Measurements from ENCODE around the gene RCAN3.

The RCAN3 gene

DNA sequence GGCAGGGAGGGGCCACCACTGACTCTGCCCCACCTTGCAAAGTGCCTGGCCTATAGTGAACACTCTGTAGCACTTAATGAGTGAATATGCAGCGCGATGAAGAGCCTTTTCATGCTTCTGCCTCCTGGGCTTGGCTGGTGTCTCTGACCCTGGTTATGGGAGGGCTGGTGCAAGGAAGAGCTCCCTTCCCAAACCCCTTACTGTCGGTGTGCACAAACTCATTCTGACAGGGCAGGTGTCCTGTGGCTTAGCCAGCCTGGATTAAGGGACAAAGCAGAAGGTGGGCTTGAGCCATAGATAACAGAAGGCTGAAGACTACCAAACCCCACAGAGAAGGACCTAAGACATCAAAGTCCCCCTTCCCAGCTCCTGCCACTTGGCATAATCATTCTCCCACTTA, 51.3 kb downstream of the RCAN3 start:
- DNase-seq, result no peak

DNA sequence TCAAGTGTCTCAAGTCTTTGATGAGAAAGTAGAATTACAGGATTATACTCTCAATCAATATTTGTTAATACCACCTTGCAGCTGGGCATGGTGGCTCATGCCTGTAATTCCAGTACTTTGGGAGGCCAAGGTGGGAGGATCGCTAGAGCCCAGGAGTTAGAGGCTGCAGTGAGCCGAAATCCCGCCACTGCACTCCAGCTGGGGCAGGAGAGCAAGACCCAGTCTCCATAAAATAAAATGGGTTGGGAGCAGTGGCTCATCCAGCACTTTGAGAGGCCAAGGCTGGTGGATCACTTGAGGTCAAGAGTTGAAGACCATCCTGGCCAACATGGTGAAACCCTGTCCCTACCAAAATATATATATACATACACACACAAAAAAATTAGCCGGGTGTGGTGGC, 52.1 kb downstream of the RCAN3 start:
- DNase-seq, result no peak

DNA sequence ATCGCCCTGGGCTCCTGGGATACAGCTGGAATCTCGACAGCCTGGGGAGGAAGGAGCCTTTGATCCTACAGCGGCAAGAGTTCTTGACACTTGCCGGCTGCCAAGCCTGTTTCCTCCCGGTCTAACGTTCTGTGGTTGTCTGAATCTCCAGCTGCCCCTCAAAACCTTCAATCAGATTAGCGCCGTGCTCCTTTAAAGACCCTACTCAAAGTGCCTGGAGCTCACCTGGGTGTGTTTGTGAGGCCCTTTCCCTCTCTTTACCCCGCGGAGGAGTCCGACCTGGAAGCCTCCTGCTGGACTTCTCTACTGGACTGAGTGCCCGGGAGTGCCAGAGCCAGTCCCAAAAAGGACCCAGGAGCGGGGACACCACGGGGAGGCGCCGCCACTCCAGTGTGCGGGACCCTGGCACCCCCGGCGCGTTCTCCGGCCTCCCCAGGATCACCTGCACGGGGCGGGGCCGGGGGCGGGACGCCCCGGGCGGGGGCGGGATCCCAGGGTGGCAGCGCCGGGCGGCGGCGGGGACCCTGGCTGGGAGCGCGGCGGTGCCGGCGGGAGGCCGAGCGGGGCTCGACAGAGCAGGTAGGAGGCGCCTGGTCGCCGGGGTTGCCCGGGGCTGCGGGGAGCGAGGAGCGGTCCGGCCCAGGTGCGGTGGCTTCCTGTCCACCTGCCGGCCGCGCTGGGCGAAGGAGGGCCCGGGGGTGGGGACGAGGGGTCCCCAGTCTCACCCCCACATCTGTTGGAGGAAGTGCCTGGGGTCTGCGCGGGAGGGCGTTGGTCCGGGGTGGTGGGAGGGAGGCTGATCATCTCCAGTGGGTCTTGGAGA, 53.2 kb downstream of the RCAN3 start, which contains the start of gene NCMAP:
Gene NCMAP (plus strand): TSS at position 497 of the 823 bp plus-strand sequence. CDS start 39,344 bp downstream, outside the sequence.
- peak; percentile 36 for DNase-seq

DNA sequence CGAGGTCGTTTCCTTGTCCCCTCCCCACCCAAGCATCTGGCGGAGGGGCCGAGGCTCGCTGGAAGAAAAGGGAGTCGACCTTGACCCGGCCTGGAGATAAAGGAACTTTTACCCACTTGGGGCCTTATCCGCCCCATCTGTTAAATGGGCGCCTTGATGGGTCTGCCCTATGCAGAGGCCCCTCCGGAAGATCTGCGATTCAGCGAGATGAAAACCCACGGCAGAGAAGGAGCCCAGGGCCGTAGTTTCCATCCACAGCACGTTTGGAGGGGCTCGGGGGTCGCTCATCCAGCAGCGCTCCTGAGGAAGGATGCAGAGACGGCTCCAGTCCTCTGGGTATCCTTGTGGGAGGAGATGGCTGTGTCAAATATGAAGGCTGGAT, 53.8 kb downstream of the RCAN3 start:
- DNase-seq, result no peak

DNA sequence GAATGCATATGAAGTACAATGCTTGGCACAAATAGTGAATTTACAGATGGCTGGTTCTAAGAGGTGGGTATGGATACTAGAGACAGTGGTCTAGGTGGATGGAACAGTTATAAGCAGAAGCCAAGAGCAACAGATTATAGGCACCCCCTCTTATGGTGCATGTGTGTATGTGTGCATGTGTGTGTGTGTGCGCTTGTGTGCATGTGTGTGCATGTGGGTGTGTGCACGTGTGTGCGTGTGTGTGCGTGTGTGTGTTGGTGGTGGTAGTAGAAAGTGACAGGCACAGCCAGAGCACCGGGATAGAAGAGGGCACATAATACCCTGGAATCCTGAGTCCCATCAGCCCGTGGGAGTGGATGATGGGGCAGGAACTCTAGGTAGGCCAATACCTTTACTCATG, 54.6 kb downstream of the RCAN3 start:
- DNase-seq, result no peak

DNA sequence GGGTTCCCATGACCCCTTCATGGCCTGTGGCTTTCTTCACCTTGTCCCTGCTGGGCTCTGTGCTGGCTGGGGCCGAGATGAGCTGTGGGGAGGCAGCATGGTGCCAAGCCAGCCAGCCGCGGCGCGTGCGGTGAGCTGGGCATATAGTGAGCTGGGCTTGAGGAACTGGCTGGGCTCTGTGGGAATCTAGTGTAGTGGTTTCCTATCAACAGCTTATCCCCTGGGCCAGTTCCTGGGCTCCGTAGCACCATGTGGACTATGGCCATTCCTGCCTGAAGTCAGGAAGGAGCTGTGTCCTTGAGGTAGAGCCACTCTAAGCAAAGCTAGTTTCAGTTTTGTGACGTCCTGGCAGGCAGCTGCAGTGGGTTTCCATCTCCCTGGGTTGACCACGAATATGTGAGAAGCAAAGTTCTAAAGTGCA, 55.1 kb downstream of the RCAN3 start:
- no peak for DNase-seq

DNA sequence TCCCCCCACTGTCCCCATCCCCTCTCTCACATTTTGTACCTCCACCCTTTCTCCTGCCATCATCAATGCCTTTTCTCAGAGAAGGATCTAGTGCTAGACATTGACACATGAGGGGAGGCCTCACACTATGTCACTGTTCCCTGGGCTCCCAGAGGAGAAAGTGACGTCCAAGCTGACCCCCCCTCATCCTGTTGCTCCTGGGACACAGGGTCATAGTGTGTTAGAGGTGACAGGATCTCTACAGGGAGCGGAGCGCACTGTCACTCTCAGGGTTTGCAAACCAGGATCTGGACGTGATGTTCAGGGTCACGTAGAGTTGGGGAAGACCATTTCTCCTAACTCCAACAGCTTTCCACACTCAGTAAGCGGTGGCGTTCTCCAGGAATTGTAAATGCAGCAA, 55.8 kb downstream of the RCAN3 start:
- DNase-seq, result no peak

DNA sequence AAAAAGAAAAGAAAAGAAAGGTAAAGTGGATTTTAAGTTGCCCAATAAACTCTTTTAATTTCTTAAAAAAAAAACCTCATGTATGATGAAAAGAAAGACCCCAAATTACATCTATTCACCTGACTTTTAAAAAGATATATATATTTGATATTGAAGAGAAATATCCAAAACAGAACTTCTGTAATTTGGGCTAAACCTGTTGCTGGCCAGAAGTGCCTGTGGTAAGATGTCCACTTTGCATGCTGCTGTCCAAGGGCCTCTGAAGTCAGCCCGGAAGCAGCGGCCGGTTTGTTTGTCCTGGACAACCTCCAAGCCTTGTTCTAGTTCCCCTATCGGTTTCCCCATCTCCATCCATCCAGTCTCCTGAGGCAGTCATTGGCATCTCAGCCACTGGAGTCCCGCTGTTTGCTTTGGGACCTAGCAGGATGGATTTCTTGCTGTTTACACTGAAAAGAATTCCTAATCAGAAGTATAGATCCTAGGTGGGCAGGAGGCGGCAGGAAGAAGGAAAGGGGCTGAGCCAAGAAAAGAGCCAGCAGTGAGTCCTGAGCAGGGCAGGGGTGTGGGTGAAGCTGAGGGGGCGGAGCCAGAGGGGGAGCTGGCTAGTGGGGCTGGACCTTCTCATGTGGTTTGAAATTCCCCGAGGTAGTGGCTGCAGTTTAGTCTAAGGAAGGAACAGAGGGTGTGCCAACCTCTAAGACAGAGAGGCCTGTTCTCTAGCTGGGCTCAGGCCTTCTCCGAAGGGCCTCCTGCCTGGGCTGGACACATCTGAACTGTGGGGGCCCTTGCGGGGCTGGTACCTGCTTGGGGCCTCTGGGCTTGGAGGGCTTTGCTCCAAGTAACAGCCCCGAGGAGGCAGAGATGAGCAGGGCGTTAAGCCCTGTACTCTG, 56.5 kb downstream of the RCAN3 start:
- peak; percentile 27 for DNase-seq

DNA sequence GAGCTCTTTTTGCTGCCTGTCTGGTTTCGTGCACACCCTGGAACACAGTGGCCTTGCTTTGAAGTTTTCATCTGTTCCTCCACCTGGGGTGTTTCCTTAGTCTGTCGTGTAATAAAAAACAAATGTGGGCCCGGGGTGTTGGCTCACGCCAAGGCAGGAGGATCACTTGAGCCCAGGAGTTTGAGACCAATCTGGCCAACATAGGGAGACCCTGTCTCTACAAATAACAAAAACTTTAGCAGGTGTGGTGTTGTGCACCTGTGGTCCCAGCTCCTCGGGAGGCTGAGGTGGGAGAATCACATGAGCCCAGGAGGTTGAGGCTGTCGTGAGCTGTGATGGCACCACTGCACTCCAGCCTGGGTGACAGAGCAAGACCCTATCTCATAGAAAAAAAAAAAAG, 57.7 kb downstream of the RCAN3 start:
- DNase-seq, result no peak

DNA sequence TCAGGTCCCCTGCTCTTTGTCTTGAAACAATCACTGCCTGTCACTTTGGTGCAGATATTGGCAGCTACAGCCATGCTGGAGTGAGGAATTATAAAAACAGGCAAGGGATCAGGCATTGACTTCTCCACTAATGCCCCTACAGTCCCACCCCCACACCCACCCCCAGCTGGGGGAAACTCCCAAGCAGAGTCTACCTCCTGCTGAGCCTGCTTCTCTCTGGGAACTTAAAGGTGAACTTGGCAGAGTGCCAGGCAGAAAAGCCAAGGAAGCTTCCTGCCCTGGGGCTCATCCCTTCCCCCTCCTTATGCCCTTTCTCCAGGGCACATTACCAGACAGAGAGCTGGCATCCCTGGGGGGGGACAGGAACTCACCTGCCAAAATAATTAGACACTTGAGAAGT, 60.0 kb downstream of the RCAN3 start:
- peak; percentile 41 for DNase-seq

DNA sequence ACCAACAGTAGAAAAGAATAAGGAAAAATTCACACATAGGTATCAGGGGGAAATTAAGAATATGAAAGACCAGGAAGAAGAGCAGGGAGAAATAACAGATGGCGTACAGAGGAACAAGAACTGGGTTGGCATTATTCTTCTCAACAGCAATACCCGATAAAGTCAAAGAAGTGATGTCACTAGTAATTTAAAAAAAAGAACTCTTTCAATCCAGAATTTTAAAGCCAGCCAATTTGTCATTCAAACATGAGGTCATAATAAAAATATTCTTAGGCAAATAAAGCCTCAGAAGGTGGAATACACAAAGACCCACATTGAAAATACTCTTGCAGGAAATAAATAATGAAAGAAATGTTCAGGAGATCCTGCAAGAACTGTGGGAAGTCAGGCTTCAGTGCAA, 62.1 kb downstream of the RCAN3 start:
- no peak for DNase-seq

DNA sequence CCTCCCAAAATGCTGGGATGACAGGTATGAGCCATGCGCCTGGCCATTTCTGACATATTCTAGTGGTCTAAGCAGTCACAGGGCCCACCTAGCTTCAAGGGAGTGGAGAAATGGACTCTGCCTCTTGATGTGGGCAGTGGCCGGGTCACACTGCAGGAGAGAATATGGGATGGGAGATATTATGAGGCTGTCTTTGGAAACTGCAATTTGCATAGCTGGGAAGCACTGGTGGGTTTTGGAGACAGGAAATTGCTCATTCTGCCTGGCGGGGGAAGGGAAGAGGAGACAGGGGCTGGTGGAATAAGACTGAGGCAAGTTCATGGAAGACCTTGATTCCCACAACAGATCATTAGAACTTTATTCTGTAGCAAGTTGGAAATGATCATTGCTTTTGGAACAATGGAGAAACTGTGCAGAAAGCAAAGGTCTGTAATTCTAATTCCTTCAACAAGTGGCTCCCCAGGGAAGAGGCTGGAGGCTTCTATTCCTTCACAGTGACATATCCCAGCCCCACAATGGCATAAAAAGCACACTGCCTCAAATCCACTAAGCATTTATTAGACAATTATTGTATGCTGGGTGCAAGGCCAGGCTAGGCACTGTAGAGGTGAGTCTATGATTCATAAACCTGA, 63.7 kb downstream of the RCAN3 start:
- DNase-seq, result no peak

DNA sequence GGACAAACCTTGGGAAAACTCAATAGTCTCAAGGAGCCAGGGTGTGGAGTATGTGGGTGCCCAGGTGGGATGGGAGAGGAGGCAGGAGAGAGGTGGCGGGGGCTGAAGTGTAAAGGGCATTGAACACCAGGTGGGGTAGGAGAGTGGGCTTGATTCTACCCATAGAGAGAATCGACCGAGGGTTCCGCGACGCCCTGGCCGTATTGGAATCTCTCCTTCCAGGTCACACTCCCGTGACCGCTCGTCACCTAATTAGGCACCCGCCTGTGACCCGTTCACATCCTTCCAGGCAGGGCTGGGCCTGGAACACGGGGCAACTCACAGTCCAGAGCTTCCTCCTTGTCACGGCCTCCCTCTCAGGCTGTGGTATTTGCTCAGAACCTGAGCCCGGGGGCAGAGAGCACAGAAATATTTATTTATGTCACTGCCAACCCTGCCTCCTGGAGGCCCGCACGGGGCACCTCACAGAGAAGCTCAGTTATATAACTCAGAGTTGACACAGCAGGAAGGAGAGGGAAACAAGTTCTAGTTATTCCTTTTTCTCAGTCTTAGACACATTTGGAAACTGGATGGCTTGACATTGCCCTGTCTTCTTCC, 65.3 kb downstream of the RCAN3 start:
- no peak for DNase-seq

DNA sequence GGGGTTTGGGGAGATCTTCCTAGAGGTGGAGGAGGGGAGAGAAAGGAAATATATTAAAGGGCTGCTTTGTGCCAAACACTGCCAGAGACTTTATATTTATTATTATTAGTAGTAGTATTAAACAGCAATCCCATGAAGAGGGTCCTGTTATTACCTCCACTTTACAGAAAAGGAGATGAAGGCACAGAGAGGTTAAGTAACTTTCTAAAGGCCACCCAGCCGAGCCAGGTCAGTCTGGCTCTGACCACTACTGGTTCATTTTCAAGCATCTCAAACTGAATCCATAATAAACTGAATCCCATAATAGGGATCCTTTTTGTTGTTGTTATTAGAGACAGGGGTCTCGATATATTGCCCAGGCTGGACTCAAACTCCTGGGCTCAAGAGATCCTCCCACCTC, 65.8 kb downstream of the RCAN3 start:
- DNase-seq, result no peak

DNA sequence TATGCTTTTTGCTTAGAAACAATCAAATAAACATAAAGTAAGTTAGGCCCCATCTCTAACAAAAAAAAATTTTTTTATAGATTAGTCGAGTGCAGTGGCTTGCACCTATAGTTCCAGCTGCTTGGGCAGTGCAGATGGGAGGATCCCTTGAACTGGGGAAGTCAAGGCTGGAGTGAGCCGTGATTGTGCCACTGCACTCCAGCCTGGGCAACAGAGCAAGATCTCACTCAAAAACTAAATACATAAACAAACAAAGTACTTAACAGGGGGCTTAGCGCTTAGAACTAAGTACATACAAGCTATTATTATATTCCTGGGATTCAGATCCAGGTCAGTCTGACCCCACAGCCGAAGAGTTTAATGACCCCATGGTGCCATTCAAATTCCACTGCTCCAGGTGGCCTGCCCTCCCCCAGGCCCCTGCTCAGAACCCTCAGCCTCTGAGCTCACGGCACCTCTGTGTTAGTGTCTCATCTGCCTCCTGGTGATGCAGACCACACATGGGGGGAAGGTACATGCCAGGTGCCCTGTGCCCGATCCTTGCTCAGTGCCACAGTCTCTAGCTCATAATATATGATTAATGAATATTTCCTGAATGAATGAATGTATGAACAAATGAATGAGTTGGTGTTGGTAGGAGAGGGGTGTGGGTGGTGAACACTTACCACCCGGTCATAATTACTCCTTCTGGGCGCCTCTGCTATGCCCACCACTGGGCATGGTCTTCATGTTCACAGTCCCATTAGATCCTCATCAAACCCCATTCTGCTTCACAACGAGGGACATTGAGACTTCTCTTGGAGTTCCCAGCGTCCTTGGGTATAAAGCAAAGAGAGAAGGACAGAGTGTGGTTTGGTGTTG, 67.9 kb downstream of the RCAN3 start:
- no peak for DNase-seq

DNA sequence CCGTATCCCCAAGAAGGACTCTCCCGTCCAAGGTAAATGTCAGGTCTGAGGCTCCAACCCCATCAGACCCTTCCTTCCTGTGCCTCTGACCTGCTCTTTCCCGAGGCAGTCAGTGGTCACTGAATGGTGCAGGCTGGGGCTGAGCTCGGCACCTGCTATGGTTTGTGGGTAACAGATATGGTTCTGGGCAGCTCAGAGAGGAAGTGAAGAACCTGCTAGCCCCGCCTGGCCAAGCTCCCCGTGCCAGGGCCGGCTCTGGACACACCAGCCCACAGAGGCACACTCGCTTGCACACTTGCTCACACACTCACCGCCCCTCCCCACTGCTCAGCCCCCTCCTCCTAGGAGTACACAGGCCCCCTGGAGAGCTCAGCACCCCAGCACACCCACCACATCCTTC, 69.7 kb downstream of the RCAN3 start:
- DNase-seq, result no peak

DNA sequence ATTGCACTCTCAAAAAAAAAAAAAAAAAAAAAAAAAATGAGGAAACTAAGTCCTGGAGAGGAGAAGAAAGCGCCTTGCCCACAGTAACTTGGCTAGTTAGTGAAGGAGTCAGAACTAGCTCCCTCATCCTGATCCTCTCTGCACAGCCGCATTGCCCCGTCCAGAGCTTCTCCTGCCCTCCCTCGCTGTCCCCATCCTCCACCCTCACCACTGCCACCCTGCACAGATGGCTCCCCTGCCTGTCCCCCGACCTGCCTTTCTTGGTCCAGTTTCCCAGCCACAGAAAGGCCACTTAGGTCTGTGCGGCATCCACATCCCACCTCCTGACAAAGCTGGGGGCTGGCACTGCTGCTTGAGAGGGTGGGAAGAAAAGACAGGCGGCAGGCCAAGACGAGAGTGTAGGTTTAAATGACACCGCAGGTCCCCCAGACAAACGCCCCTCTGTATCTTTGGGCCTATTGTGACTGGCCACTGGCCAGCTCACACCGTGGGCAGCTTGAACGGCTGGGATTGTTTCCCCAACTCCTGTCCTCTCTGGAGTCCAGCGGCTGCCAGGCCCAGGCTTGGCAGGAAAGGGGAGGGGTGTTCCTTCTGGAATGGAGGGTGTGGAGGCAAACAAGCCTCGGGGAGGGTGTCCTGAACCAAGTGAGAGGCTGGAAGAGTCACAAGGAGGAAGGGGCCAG, 73.4 kb downstream of the RCAN3 start:
- no peak for DNase-seq

DNA sequence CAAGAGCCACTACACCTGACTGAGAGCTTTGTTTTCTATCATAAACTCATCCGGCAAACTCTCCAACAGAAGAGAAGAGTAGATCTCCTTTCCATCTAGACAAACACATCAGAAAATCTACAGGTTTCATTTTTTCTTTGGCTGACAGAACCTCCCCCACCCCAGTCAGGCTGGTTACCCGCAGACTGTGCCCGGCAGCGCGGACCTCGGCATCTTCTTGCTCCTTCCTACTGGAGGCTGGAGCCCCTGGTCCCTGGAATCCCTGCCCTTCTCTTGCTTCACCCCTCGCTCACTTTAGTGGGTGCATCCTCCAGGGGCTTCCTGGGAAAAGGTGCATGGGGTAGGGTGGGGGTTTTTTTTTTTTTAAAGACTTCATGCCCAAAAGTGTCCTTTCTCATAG, 76.2 kb downstream of the RCAN3 start:
- DNase-seq, result no peak

DNA sequence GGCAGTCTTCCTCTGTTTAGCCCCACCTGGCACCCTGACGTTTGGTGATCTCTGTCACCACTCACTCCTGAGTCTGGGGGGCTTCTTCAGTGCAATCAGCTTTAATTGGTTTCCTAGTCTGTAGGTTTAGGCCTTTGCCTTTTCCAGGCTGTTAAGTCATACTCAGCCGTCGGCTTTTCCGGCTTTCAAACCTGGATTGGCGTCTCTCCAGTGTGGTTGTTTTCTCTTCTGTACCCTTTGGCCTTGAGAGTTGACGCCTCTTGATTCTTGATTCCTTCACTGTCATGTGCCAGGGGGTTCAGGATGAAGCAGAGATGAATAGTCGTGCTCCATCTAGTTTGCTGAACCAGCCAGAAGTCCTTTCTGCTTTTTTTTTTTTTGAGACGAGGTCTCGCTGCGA, 78.1 kb downstream of the RCAN3 start:
- no peak for DNase-seq

DNA sequence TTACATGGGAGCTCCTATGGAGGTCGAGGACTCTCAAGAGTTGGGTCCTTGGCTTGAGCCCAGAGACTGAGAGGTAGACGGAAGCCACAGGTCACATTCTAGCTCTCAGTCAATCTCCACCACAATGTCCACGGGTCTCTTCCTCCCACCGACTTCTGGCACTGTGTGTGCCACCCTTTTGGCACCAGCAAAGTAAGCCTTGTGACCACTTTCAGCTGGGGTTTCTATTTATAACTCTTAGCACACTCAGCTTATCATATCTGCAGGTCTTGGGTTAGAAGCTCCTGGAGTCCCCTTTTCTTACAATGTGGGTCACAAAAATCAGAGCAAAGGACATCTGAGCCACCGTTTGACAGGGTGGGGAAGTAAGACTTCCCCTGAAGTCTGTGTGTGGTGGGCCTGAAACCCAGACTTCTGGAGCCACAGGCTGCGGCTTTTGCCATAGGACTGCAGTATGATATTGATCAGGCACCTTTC, 81.6 kb downstream of the RCAN3 start:
- DNase-seq, result no peak

DNA sequence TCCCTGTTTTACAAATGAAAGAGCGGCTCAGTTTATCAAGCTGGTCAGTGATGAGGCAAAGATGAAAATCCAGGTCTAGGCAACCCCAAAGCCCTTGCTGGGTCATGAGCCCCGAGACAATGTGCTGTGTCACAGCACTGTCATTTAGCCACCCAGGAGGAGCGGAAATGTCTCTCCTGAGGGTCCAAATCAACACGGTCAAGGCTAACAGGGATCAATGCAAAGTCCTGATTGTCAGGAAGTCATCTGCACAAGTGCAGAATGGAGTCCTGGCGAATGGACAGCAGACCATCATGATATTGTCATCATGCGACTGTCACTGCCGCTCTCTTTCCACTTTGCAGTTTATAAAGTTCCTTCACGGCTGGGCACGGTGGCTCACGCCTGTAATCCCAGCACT, 83.5 kb downstream of the RCAN3 start:
- DNase-seq, result no peak

All from NCI-H510A (cell line).